Testis (tissue), 3 donors: Measurements from ENCODE around the gene CTBS. TPM values are rescaled to one million over a fixed set of nuclear protein-coding genes. Genes with fewer than 3 reads are reported as not detected.

Experiments used
- DNase-seq: peaks from one replicate; pipeline ENCODE4 v3.0.0-alpha.2; 2019
- H3K27ac ChIP-seq, 2 donors: fragments of 200-600 bp; sonication (generic); one replicate each; pipeline ENCODE4 v1.5.1; 2019
- H3K27me3 ChIP-seq: fragments of 200-600 bp; sonication (generic); one replicate; pipeline ENCODE4 v1.5.1; 2019
- H3K36me3 ChIP-seq: fragments of 200-600 bp; sonication (generic); one replicate; pipeline ENCODE4 v1.5.1; 2017; ENCODE audit warnings: low read depth; ENCODE audit errors: missing control alignments
- H3K4me1 ChIP-seq: fragments of 200-600 bp; sonication (generic); one replicate; pipeline ENCODE4 v1.5.1; 2019
- H3K4me3 ChIP-seq, 2 donors: fragments of 200-600 bp; sonication (generic); one replicate each; pipeline ENCODE4 v1.5.1; 2017 to 2019
- H3K9me3 ChIP-seq: fragments of 200-600 bp; sonication (generic); one replicate; pipeline ENCODE4 v1.5.1; 2017
- CTCF ChIP-seq, 3 experiments: fragments of 450-650 bp in 2 of 3; fragments of 200-600 bp in 1 of 3; sonication (generic) in 1 of 3; IDR thresholded peaks; one replicate each; pipeline ENCODE4 v1.5.1; 2016 to 2019; ENCODE audit warnings: antibody characterized with exemption in 3 of 3, mild to moderate bottlenecking in 2 of 3, moderate library complexity in 1 of 3
- POLR2A ChIP-seq: fragments of 450-650 bp; IDR thresholded peaks from one replicate; pipeline ENCODE4 v1.6.1; 2017; ENCODE audit warnings: antibody characterized with exemption, mild to moderate bottlenecking, moderate library complexity
- WGBS, 2 donors: methylation state at CpG; one replicate each; pipeline ENCODE4 v1.1.5; 2018; 5-methylcytosine and 5-hydroxymethylcytosine counted together
- intact Hi-C: fragments of 100-400 bp; cut with DNase I; formaldehyde crosslinking; loops from one replicate; pipeline ENCODE4 v1.15.1; 2023; ENCODE audit warnings: low total_unique reads
- polyA plus RNA-seq: library from polyadenylated mRNA; stranded (reverse); fragments of 350-450 nt; fragmentation: Illumina TruSeq; extraction: RNeasy Lipid Tissue Mini Kit (QIAGEN cat#74804); gene quantifications from one replicate; pipeline ENCODE4 v1.2.3, GENCODE V29; 2014; ENCODE audit warnings: low read depth, low replicate concordance; ENCODE audit not compliant: insufficient read depth
- total RNA-seq, 2 donors: library from RNA; depleted of rRNA; stranded (reverse); fragments of >200 nt; gene quantifications; one replicate each; pipeline ENCODE4 v1.2.3, GENCODE V29; 2016

The CTBS gene
- total and polyA plus RNA-seq, 3 donors from 2014 or later, result 9.9 to 17.8 (median 12.9) TPM

- H3K4me3 ChIP-seq, result peak overlapping the region; percentile 63 to 90
- no peaks in the 10 kb centered on the region for H3K9me3 ChIP-seq
- H3K27ac ChIP-seq, result peak overlapping the region; percentile 88 to 98
- 0 to 1% methylated on average over 16 to 35 of the region's 47 CpGs for WGBS, 2 donors
- no peaks in the 10 kb centered on the region for H3K36me3 ChIP-seq
- H3K27me3 ChIP-seq, result no peaks in the 10 kb centered on the region
- peaks cover 25% of the 10 kb centered on the region for H3K4me1 ChIP-seq
- intact Hi-C loops, result no loop called here
- DNase-seq, result no peak
- TF ChIP-seq CTCF (IDR thresholded peaks at IDR 0.05) (no peak), POLR2A (no peak)
Observed at GRCh38 chr1:84505493-84506001, 68.7 kb downstream of the CTBS start.

- intact Hi-C loops, result no loop called here
- Histone ChIP-seq H3K27me3 (no peaks in the 10 kb centered on the region), H3K36me3 (no peaks in the 10 kb centered on the region), H3K4me3 (peak overlapping the region; percentile 63 to 90), H3K9me3 (no peaks in the 10 kb centered on the region), H3K4me1 (peaks cover 26% of the 10 kb centered on the region), H3K27ac (peak overlapping the region; percentile 88 to 98)
- 3 to 5% methylated on average over 17 of the region's 17 CpGs for WGBS, 2 donors
- DNase-seq, result no peak
- TF ChIP-seq POLR2A, result no peak
- no peak for TF ChIP-seq CTCF (IDR thresholded peaks at IDR 0.05)
Observed at GRCh38 chr1:84504580-84505492, 69.4 kb downstream of the CTBS start.

- no peak for DNase-seq
- no peaks in the 10 kb centered on the region for H3K27me3 ChIP-seq
- WGBS, 2 donors, result 42 to 50% methylated on average over 5 of the region's 5 CpGs
- H3K4me3 ChIP-seq, result no peak overlapping the region
- intact Hi-C loops, result no loop called here
- H3K36me3 ChIP-seq, result no peaks in the 10 kb centered on the region
- H3K9me3 ChIP-seq, result no peaks in the 10 kb centered on the region
- no peak overlapping the region for H3K27ac ChIP-seq
- peaks cover 26% of the 10 kb centered on the region for H3K4me1 ChIP-seq
- no peak for TF ChIP-seq POLR2A
- TF ChIP-seq CTCF (IDR thresholded peaks at IDR 0.05), result no peak
Observed at GRCh38 chr1:84502927-84503326, 71.3 kb downstream of the CTBS start.

Other genes starting within 250 kb of the CTBS start
- under 1 TPM; 0.25 to 0.31 TPM for gene DNASE2B, start 176.0 kb downstream of the CTBS start, total RNA-seq
- gene DNASE2B, start 176.0 kb downstream of the CTBS start, polyA plus RNA-seq, result 1.3 TPM
- gene RPF1, start 95.2 kb downstream of the CTBS start, total RNA-seq, result 10 to 100 TPM; 41.9 to 49.2 TPM
- 62.2 TPM for gene RPF1, start 95.2 kb downstream of the CTBS start, polyA plus RNA-seq
- 10 to 100 TPM in 1 of 2 donors, 1 to 10 TPM in 1; 7.1 to 17.6 TPM for gene SPATA1, start 68.1 kb downstream of the CTBS start, total RNA-seq
- gene SPATA1, start 68.1 kb downstream of the CTBS start, polyA plus RNA-seq, result 6.0 TPM
- gene GNG5, start 67.9 kb downstream of the CTBS start, total RNA-seq, result 100 to 1,000 TPM; 113 to 143 TPM
- 193 TPM for gene GNG5, start 67.9 kb downstream of the CTBS start, polyA plus RNA-seq
- 100 to 1,000 TPM in 1 of 2 donors, 10 to 100 TPM in 1; 64.6 to 128 TPM for gene SSX2IP, start 116.0 kb upstream of the CTBS start, total RNA-seq
- 158 TPM for gene SSX2IP, start 116.0 kb upstream of the CTBS start, polyA plus RNA-seq